Activated gamma-delta T cell (primary cell): ENCODE results near the gene AURKA.
"Not testable (repeated sequence)": the region's sequence is repeated elsewhere in the genome, so short reads cannot be mapped to it uniquely, and the experiment has no call there.

Experiments used
- DNase-seq: peaks from one replicate; lab custom pipeline; 2025; lab: John Stamatoyannopoulos, UW

AURKA gene

DNA sequence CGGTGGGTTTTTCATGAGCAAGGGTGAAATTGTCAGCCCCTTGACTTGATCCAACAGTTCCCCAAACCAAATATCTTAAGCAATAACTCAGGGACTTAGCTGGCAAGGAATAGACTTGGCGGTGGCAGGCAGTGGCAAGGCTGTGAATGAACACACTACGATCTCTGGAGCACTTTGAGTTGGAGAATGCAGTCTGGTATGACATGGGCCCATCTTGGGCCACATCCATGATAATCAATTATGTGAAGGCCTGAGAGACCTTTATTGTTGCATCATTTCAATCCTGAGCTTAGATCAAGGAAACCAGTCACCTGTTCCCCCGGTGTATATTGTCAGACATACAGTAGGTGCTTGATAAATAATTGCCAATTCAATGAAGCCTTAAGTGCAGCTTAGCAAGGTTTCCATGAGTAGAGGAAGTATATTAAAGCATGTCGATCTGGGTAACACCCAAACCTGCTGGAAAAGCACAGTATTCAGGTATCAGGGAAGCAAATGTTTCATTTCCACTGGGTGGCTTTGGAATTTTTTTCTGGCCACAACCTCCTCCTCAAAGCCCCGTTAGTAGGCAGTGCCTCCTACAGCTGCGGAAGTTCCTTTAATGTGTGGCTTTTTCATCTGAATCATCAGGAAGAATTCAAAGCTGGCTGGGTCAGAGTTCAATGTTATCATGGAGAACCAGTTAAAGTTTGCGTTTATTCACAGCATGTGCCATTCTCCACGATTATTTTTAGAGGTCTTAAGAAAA lies 30.2 kb upstream of the AURKA start:
- no peak for DNase-seq

- DNase-seq: no peak
These were observed 29.1 kb upstream of the AURKA start for GRCh38 chr20:56420940-56421688.

DNA sequence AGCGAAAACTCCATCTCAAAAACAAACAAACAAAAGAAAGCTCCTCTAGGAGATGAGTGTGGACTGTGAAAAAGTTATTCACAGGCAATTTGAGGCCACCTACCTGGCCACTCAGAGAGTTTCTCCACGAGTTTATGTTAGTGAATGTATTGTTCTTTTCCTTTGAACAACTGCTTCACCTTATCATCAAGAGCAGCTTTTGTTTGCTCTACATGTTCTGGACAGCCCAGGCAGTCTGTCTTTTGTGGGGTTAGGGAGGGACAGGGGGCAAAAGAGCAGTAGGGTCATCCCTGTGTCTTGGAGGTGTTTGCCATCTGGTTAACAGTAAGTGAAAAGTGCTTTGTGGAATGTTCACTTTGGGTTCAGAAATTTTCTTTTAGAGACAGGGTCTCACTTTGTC lies 28.0 kb upstream of the AURKA start:
- DNase-seq: no peak

GRCh38 chr20:56418385-56418861 lies 26.4 kb upstream of the AURKA start:
- no peak for DNase-seq

GRCh38 chr20:56417911-56418310 lies 25.9 kb upstream of the AURKA start:
- no peak for DNase-seq

DNA sequence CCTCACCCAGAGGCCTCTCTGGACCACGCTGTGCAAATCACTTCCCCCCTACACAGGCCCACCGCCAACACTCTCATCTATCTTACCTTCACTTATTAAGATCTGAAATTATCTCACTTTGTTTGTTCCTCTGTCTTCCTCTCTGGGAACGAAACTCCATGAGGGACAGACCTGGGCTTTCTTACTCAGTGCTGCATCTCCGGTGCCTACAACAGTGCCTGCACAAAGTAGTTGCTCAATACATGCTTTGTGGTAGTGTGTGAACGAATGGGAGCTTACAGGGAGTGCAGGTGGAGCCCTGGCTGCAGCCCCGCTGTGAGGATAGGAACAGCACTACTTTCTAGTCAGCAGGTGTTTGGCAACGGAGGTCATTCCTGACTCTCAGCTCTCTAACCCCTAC lies 25.4 kb upstream of the AURKA start:
- no peak for DNase-seq

GRCh38 chr20:56414842-56415765 lies 23.1 kb upstream of the AURKA start:
- no peak for DNase-seq

DNA sequence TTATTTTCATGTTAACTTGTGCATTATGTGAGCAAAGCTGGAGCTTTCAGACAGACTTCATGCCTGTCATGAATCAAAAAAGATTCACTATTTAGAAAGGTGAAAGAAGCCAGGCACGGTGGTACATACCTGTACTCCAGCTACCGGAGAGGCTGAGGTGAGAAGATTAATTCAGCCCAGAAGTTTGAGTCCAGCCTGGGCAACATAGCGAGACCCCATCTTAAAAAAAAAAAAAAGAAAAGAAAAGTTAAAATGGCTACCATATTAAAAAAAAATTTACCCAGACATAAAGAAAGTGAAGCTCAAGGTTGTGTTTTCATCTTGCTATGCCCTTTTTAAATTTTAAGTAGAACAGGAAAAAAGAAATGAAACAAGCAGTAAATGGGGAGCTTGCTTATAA lies 20.9 kb upstream of the AURKA start:
- DNase-seq: no peak

DNA sequence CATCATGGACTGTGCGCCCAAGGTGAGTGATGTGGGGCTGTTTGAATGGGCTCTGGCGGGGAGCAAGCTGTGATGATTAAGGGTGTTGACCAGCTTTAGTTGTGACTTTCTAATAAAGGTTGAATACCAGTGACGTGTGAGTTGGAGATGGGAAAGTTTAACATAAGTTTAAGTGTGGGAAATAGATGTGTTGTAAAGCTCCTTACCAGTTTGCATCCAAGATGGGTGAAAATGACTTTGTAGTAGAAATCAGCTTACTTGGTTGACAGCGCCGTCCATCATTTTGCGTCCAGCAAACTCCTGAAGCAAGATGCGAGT lies 20.4 kb upstream of the AURKA start:
- no peak for DNase-seq

- no peak for DNase-seq
These were observed 19.9 kb upstream of the AURKA start, which contains the start of gene CASS4 for GRCh38 chr20:56411759-56412472. TSS of gene CASS4 (plus strand) at chr20:56412260. CDS start at chr20:56412459, 199 bp downstream.

DNA sequence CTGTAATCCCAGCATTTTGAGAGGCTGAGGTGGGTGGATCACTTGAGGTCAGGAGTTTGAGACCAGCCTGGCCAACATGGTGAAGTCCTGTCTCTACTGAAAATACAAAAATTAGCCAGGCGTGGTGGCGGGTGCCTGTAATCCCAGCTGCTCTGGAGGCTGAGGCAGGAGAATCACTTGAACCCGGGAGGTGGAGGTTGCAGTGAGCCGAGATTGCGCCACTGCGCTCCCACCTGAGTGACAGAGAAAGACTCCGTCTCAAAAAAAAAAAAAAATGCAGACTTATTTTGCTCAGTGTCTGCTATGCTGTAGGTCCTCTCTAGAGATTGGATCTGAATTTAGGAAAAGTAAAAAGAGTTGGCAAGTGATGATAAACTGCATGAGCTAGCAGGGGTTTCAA lies 19.3 kb upstream of the AURKA start:
- not testable (repeated sequence) for DNase-seq

DNA sequence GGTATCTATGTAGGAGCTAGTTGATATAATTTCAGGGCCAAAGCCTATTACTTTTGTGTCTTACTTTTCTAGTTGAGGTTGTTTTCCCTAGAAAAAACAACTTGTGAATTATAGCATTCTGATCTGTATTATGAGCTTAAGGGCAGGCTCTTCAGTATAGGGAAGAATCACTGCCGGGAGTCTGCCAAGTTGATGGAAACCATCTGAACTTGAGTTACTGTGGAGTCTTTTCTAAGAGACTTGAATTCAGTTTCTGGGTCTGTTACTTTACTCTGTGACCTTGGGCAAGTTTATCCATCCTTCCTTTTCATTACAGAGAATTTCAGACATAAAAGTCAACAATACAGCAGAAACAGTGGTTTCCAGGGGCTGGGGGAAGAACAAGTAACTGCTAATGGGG lies 17.9 kb upstream of the AURKA start:
- no peak for DNase-seq

GRCh38 chr20:56409521-56409920 lies 17.5 kb upstream of the AURKA start:
- DNase-seq: no peak

DNA sequence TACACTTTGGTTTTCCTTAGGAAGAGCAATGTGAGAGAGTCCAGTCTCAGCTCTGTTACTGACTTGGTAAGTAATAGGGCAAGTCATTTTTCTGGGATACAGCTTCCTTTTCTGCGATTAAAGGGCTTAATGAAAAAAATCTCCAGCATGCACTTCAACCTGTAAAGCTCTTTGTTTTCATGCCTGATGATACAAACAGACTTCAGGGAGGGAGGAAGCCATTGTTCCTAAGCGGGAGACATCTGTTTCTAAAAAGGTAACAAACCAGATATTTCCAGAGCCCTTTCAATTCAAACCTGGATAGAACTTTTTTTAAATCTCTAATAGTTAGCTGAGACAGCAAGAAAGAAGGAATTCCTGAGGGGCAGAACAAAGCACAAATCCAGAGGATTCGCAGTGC lies 14.9 kb upstream of the AURKA start:
- no peak for DNase-seq

DNA sequence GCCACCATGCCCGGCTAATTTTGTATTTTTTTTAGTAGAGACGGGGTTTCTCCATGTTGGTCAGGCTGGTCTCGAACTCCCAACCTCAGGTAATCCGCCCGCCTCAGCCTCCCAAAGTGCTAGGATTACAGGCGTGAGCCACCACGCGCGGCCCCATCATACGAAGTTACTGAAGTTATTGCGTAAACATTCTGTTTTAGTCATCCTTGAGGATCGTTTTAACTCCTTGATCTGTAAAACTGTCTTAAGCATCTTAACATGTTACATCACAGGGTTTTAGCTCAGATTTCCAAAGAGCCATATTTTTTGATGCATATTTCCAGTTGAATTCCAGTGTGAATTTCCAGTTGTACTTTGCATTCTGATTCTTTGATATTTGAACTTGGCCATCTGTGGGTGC lies 13.3 kb upstream of the AURKA start:
- not testable (repeated sequence) for DNase-seq

GRCh38 chr20:56403465-56403864 lies 11.4 kb upstream of the AURKA start:
- DNase-seq: no peak

- DNase-seq: no peak
These were observed 8.1 kb upstream of the AURKA start for GRCh38 chr20:56400001-56400640.

GRCh38 chr20:56395166-56395565 lies 3.2 kb upstream of the AURKA start:
- no peak for DNase-seq

- no peak for DNase-seq
These were observed 1.6 kb upstream of the AURKA start for GRCh38 chr20:56393653-56394052.

DNA sequence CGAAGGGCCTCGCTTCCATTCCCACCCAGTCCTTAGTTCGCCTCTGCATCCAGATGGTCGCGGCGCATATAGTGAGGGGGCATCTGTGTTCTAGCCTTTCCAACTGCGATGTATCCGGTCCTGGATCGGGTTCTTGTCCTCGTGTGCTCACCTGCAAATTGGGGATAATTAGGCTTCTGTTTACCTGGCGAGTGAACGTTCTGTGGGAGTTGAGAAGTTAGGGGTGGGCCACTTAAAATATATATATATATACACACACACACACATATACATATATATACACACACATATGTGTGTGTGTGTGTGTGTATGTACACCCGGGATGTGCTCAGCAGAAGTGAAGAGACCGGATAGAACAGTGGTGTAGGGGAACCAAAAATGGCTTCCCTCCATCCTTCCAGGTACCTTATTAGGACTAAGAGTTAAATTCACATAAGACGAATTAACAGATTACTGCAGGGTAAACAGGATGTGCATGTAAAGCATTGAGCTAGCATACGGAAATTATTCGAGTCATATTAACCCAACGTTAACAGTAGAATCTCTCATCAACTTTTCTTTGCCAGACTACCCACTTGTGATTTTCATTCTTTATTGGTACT lies 967 bp upstream of the AURKA start:
- no peak for DNase-seq
